SK-N-SH treated with all-trans-retinoic acid at 6 μM for 48 hours (cell line): ENCODE measurements around the gene UTP4.

ENCODE experiments used
- ATAC-seq: fragments of 200-7000 bp; cut with Tn5 transposase; 3 replicates; pipeline ENCODE4 v1.9.1; 2020; ENCODE audit warnings: mild to moderate bottlenecking, moderate library complexity
- ARNTL ChIP-seq: fragments of 450-650 bp; formaldehyde crosslinking; IDR thresholded peaks from 2 replicates; pipeline ENCODE4 v1.5.0; 2020; ENCODE audit warnings: low read depth, mild to moderate bottlenecking, moderate library complexity, borderline replicate concordance
- BACH2 ChIP-seq: fragments of 250-450 bp; sonication (Bioruptor Pico); IDR thresholded peaks from 2 replicates; pipeline ENCODE4 v1.9.0; 2021; ENCODE audit warnings: mild to moderate bottlenecking, borderline replicate concordance
- CSDC2 ChIP-seq: fragments of 250-450 bp; sonication (Bioruptor Pico); IDR thresholded peaks from 2 replicates; pipeline ENCODE4 v1.5.0; 2020; ENCODE audit warnings: mild to moderate bottlenecking, moderate library complexity
- ESRRG ChIP-seq: fragments of 250-450 bp; sonication (Bioruptor Pico); IDR thresholded peaks from 2 replicates; pipeline ENCODE4 v1.6.1; 2021; ENCODE audit warnings: mild to moderate bottlenecking
- GLIS3 ChIP-seq: fragments of 250-450 bp; sonication (Bioruptor Pico); IDR thresholded peaks from 2 replicates; pipeline ENCODE4 v1.5.0; 2020; ENCODE audit warnings: mild to moderate bottlenecking, moderate library complexity
- ISL1 ChIP-seq: fragments of 250-450 bp; sonication (Bioruptor Pico); IDR thresholded peaks from 2 replicates; pipeline ENCODE4 v2.1.2; 2022; ENCODE audit warnings: mild to moderate bottlenecking, moderate library complexity
- POU6F1 ChIP-seq: fragments of 250-450 bp; sonication (Bioruptor Pico); IDR thresholded peaks from 2 replicates; pipeline ENCODE4 v1.8.0; 2021; ENCODE audit warnings: low read depth, mild to moderate bottlenecking, moderate library complexity, borderline replicate concordance
- PPARA ChIP-seq: fragments of 250-450 bp; sonication (Bioruptor Pico); IDR thresholded peaks from 2 replicates; pipeline ENCODE4 v1.5.0; 2020; ENCODE audit warnings: mild to moderate bottlenecking, borderline replicate concordance
- RARB ChIP-seq: fragments of 250-450 bp; sonication (Bioruptor Pico); IDR thresholded peaks from 2 replicates; pipeline ENCODE4 v1.8.0; 2021; ENCODE audit warnings: mild to moderate bottlenecking, moderate library complexity
- SNAI2 ChIP-seq: fragments of 250-450 bp; sonication (Bioruptor Pico); IDR thresholded peaks from 2 replicates; pipeline ENCODE4 v1.5.0; 2020; ENCODE audit warnings: mild to moderate bottlenecking, moderate library complexity
- TCF4 ChIP-seq: fragments of 250-450 bp; sonication (Bioruptor Pico); IDR thresholded peaks from 2 replicates; pipeline ENCODE4 v1.8.0; 2021; ENCODE audit warnings: mild to moderate bottlenecking, moderate library complexity, borderline replicate concordance
- TOX ChIP-seq: fragments of 250-450 bp; sonication (Bioruptor Pico); IDR thresholded peaks from 2 replicates; pipeline ENCODE4 v1.8.0; 2021; ENCODE audit warnings: mild to moderate bottlenecking, moderate library complexity, borderline replicate concordance
- ZFP3 ChIP-seq: fragments of 250-450 bp; sonication (Bioruptor Pico); IDR thresholded peaks from 2 replicates; pipeline ENCODE4 v1.5.0; 2020; ENCODE audit warnings: mild to moderate bottlenecking, moderate library complexity
- ZFP30 ChIP-seq: fragments of 450-650 bp; formaldehyde crosslinking; IDR thresholded peaks from 2 replicates; pipeline ENCODE4 v1.5.0; 2022; ENCODE audit warnings: mild to moderate bottlenecking, moderate library complexity
- ZNF565 ChIP-seq: fragments of 450-650 bp; formaldehyde crosslinking; conservative IDR thresholded peaks from 2 replicates; pipeline ENCODE4 v1.5.0; 2020; ENCODE audit warnings: low read depth, mild to moderate bottlenecking, moderate library complexity
- ZNF8 ChIP-seq: fragments of 450-650 bp; formaldehyde crosslinking; IDR thresholded peaks from 2 replicates; pipeline ENCODE4 v1.5.0; 2020; ENCODE audit warnings: mild to moderate bottlenecking, moderate library complexity
- TF ChIP-seq, protein P1 (sequence below): fragments of 250-450 bp; sonication (Bioruptor Pico); IDR thresholded peaks from 2 replicates; pipeline ENCODE4 v1.5.1; 2021; ENCODE audit warnings: mild to moderate bottlenecking, moderate library complexity
- TF ChIP-seq, protein P2 (sequence below): fragments of 250-450 bp; sonication (Bioruptor Pico); IDR thresholded peaks from 2 replicates; pipeline ENCODE4 v1.5.0; 2020; ENCODE audit warnings: mild to moderate bottlenecking, moderate library complexity
- TF ChIP-seq, protein P3 (sequence below): fragments of 250-450 bp; sonication (Bioruptor Pico); IDR thresholded peaks from 2 replicates; pipeline ENCODE4 v1.5.1; 2020; ENCODE audit warnings: low read depth, mild to moderate bottlenecking, moderate library complexity
- TF ChIP-seq, protein P4 (sequence below): fragments of 250-450 bp; sonication (Bioruptor Pico); IDR thresholded peaks from 2 replicates; pipeline ENCODE4 v1.8.0; 2020; ENCODE audit warnings: mild to moderate bottlenecking, moderate library complexity, borderline replicate concordance

UTP4 gene

GRCh38 chr16:69195369-69196029 lies 63.0 kb downstream of the UTP4 start:
- TF ChIP-seq, protein P1, sequence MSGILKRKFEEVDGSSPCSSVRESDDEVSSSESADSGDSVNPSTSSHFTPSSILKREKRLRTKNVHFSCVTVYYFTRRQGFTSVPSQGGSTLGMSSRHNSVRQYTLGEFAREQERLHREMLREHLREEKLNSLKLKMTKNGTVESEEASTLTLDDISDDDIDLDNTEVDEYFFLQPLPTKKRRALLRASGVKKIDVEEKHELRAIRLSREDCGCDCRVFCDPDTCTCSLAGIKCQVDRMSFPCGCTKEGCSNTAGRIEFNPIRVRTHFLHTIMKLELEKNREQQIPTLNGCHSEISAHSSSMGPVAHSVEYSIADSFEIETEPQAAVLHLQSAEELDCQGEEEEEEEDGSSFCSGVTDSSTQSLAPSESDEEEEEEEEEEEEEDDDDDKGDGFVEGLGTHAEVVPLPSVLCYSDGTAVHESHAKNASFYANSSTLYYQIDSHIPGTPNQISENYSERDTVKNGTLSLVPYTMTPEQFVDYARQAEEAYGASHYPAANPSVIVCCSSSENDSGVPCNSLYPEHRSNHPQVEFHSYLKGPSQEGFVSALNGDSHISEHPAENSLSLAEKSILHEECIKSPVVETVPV (CRISPR knock-in tag), result no peak
- TF ChIP-seq GLIS3 (CRISPR knock-in tag) (no peak), ISL1 (CRISPR knock-in tag) (no peak), SNAI2 (CRISPR knock-in tag) (no peak), TCF4 (CRISPR knock-in tag) (no peak), ARNTL (CRISPR knock-in tag) (no peak), ZNF565 (CRISPR knock-in tag) (no peak), ZFP30 (CRISPR knock-in tag) (no peak), BACH2 (no peak), TOX (CRISPR knock-in tag) (no peak), RARB (CRISPR knock-in tag) (no peak), ESRRG (CRISPR knock-in tag) (no peak), PPARA (CRISPR knock-in tag) (no peak), ZFP3 (CRISPR knock-in tag) (no peak), CSDC2 (no peak)
- TF ChIP-seq, protein P2, sequence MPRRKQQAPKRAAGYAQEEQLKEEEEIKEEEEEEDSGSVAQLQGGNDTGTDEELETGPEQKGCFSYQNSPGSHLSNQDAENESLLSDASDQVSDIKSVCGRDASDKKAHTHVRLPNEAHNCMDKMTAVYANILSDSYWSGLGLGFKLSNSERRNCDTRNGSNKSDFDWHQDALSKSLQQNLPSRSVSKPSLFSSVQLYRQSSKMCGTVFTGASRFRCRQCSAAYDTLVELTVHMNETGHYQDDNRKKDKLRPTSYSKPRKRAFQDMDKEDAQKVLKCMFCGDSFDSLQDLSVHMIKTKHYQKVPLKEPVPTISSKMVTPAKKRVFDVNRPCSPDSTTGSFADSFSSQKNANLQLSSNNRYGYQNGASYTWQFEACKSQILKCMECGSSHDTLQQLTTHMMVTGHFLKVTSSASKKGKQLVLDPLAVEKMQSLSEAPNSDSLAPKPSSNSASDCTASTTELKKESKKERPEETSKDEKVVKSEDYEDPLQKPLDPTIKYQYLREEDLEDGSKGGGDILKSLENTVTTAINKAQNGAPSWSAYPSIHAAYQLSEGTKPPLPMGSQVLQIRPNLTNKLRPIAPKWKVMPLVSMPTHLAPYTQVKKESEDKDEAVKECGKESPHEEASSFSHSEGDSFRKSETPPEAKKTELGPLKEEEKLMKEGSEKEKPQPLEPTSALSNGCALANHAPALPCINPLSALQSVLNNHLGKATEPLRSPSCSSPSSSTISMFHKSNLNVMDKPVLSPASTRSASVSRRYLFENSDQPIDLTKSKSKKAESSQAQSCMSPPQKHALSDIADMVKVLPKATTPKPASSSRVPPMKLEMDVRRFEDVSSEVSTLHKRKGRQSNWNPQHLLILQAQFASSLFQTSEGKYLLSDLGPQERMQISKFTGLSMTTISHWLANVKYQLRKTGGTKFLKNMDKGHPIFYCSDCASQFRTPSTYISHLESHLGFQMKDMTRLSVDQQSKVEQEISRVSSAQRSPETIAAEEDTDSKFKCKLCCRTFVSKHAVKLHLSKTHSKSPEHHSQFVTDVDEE (CRISPR knock-in tag), result no peak
- TF ChIP-seq, protein P3, sequence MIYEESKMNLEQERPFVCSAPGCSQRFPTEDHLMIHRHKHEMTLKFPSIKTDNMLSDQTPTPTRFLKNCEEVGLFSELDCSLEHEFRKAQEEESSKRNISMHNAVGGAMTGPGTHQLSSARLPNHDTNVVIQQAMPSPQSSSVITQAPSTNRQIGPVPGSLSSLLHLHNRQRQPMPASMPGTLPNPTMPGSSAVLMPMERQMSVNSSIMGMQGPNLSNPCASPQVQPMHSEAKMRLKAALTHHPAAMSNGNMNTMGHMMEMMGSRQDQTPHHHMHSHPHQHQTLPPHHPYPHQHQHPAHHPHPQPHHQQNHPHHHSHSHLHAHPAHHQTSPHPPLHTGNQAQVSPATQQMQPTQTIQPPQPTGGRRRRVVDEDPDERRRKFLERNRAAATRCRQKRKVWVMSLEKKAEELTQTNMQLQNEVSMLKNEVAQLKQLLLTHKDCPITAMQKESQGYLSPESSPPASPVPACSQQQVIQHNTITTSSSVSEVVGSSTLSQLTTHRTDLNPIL (CRISPR knock-in tag), result no peak
- no peak for ATAC-seq

GRCh38 chr16:69197573-69197972 lies 65.1 kb downstream of the UTP4 start:
- ATAC-seq, result no peak
- TF ChIP-seq ZFP3 (CRISPR knock-in tag) (no peak), ESRRG (CRISPR knock-in tag) (no peak), TOX (CRISPR knock-in tag) (no peak), SNAI2 (CRISPR knock-in tag) (no peak), CSDC2 (no peak), ZNF8 (CRISPR knock-in tag) (no peak)
- TF ChIP-seq, protein P2 (CRISPR knock-in tag), result no peak

GRCh38 chr16:69199382-69199781 lies 66.9 kb downstream of the UTP4 start:
- ATAC-seq, result no peak
- TF ChIP-seq CSDC2 (no peak), ZFP30 (CRISPR knock-in tag) (no peak), BACH2 (no peak), ISL1 (CRISPR knock-in tag) (no peak), POU6F1 (CRISPR knock-in tag) (no peak), ARNTL (CRISPR knock-in tag) (no peak), PPARA (CRISPR knock-in tag) (no peak), ZFP3 (CRISPR knock-in tag) (no peak)
- TF ChIP-seq, protein P4, sequence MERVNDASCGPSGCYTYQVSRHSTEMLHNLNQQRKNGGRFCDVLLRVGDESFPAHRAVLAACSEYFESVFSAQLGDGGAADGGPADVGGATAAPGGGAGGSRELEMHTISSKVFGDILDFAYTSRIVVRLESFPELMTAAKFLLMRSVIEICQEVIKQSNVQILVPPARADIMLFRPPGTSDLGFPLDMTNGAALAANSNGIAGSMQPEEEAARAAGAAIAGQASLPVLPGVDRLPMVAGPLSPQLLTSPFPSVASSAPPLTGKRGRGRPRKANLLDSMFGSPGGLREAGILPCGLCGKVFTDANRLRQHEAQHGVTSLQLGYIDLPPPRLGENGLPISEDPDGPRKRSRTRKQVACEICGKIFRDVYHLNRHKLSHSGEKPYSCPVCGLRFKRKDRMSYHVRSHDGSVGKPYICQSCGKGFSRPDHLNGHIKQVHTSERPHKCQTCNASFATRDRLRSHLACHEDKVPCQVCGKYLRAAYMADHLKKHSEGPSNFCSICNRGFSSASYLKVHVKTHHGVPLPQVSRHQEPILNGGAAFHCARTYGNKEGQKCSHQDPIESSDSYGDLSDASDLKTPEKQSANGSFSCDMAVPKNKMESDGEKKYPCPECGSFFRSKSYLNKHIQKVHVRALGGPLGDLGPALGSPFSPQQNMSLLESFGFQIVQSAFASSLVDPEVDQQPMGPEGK (CRISPR knock-in tag), result no peak
- TF ChIP-seq, protein P2 (CRISPR knock-in tag), result no peak
